IMR-90 (cell line): ENCODE measurements around the gene DNAJB12. TPM values are rescaled to one million over a fixed set of nuclear protein-coding genes. Genes with fewer than 3 reads are reported as not detected.

Source experiments
- ATAC-seq: fragments of 200-7000 bp; cut with Tn5 transposase; 2 replicates; pipeline ENCODE4 v1.9.1; 2020; ENCODE audit warnings: low read depth, mild to moderate bottlenecking, moderate library complexity
- BruUV-seq: library from RNA; stranded (reverse); fragments of 400-500 nt; replicated peaks from 2 replicates; lab custom pipeline; 2021; lab: Mats Ljungman, UMichigan
- CTCF ChIA-PET: fragments of 300-600 bp; formaldehyde crosslinking; extraction: SDS; loops from one replicate; lab custom pipeline; 2021; ENCODE audit warnings: antibody characterized with exemption; lab: Yijun Ruan, JAX
- POLR2A ChIA-PET: fragments of 300-600 bp; sonication (Branson Sonifier 250); formaldehyde crosslinking; loops from one replicate; lab custom pipeline; 2022; ENCODE audit warnings: antibody characterized with exemption; ENCODE audit not compliant: unreplicated experiment; lab: Charles Lee
- DNase-seq: peaks from one replicate; pipeline ENCODE4 v3.0.0; 2013
- H2AFZ ChIP-seq: replicated peaks from 2 replicates; pipeline ENCODE3; 2013; ENCODE audit warnings: low read length, mild to moderate bottlenecking; ENCODE audit not compliant: poor library complexity
- H2AK5ac ChIP-seq: 2 replicates; pipeline ENCODE4 v1.6.1; 2013; ENCODE audit warnings: low read depth, low read length, inconsistent platforms
- H2AK9ac ChIP-seq: replicated peaks from 2 replicates; pipeline ENCODE3; 2013; ENCODE audit warnings: mild to moderate bottlenecking, low read depth, low read length, moderate library complexity; ENCODE audit not compliant: poor library complexity
- H2BK120ac ChIP-seq: 2 replicates; pipeline ENCODE4 v1.6.1; 2013; ENCODE audit warnings: low read depth, low read length, inconsistent platforms
- H2BK15ac ChIP-seq: 3 replicates; pipeline ENCODE4 v1.6.1; 2013; ENCODE audit warnings: low read depth, low read length, inconsistent platforms
- H2BK20ac ChIP-seq: 2 replicates; pipeline ENCODE4 v1.6.1; 2013; ENCODE audit warnings: low read depth, mild to moderate bottlenecking, inconsistent platforms, low read length, moderate library complexity
- H2BK5ac ChIP-seq: 2 replicates; pipeline ENCODE4 v1.6.1; 2013; ENCODE audit warnings: mild to moderate bottlenecking, low read depth, low read length, inconsistent platforms; ENCODE audit not compliant: poor library complexity, severe bottlenecking
- H3K14ac ChIP-seq: replicated peaks from 2 replicates; pipeline ENCODE4 v1.6.1; 2013; ENCODE audit warnings: low read depth, low read length, inconsistent platforms
- H3K18ac ChIP-seq: 2 replicates; pipeline ENCODE4 v1.6.1; 2013; ENCODE audit warnings: low read depth, low read length, control low read depth
- H3K23ac ChIP-seq: 2 replicates; pipeline ENCODE4 v1.6.1; 2013; ENCODE audit warnings: low read depth, low read length, inconsistent platforms
- H3K27ac ChIP-seq: 2 replicates; pipeline ENCODE4 v1.5.1; 2013; ENCODE audit warnings: mild to moderate bottlenecking, control low read depth, low read length; ENCODE audit not compliant: insufficient read depth
- H3K27me3 ChIP-seq: 2 replicates; pipeline ENCODE4 v1.6.1; 2013; ENCODE audit warnings: low read length; ENCODE audit not compliant: control insufficient read depth, insufficient read depth
- H3K36me3 ChIP-seq: 2 replicates; pipeline ENCODE4 v1.6.1; 2013; ENCODE audit warnings: low read length, mixed read lengths; ENCODE audit not compliant: control insufficient read depth, insufficient read depth
- H3K4ac ChIP-seq: 2 replicates; pipeline ENCODE4 v1.6.1; 2013; ENCODE audit warnings: low read depth, low read length, inconsistent platforms
- H3K4me1 ChIP-seq: 2 replicates; pipeline ENCODE4 v1.6.1; 2013; ENCODE audit warnings: low read length, mixed read lengths; ENCODE audit not compliant: control insufficient read depth, insufficient read depth
- H3K4me2 ChIP-seq: 2 replicates; pipeline ENCODE4 v1.6.1; 2013; ENCODE audit warnings: low read depth, mild to moderate bottlenecking, control low read depth, low read length, moderate library complexity
- H3K4me3 ChIP-seq: 2 replicates; pipeline ENCODE4 v1.5.1; 2013; ENCODE audit warnings: low read depth, mild to moderate bottlenecking, control low read depth, low read length, moderate library complexity; ENCODE audit not compliant: insufficient read depth
- H3K56ac ChIP-seq: 2 replicates; pipeline ENCODE4 v1.6.1; 2013; ENCODE audit warnings: low read length, inconsistent platforms; ENCODE audit not compliant: insufficient read depth; ENCODE audit errors: extremely low read depth
- H3K79me1 ChIP-seq, 2 experiments: 2 replicates each; pipeline ENCODE4 v1.6.1; 2013; ENCODE audit warnings: low read length in 2 of 2, inconsistent platforms in 1 of 2, low read depth in 1 of 2
- H3K9ac ChIP-seq: 2 replicates; pipeline ENCODE4 v1.6.1; 2013; ENCODE audit warnings: low read depth, low read length, control low read depth
- H3K9me1 ChIP-seq: 2 replicates; pipeline ENCODE4 v1.6.1; 2013; ENCODE audit warnings: low read length, inconsistent platforms; ENCODE audit not compliant: insufficient read depth
- H3K9me3 ChIP-seq: 2 replicates; pipeline ENCODE4 v1.6.1; 2013; ENCODE audit warnings: low read length; ENCODE audit not compliant: control insufficient read depth, insufficient read depth
- H4K20me1 ChIP-seq: 2 replicates; pipeline ENCODE4 v1.6.1; 2013; ENCODE audit warnings: low read length, inconsistent platforms; ENCODE audit not compliant: insufficient read depth
- H4K5ac ChIP-seq: 2 replicates; pipeline ENCODE4 v1.6.1; 2013; ENCODE audit warnings: mild to moderate bottlenecking, low read depth, low read length, control low read depth
- H4K8ac ChIP-seq, 2 experiments: 2 replicates each; pipeline ENCODE4 v1.6.1; 2013; ENCODE audit warnings: low read depth in 2 of 2, low read length in 2 of 2, control low read depth in 1 of 2, inconsistent platforms in 1 of 2
- H4K91ac ChIP-seq: 2 replicates; pipeline ENCODE4 v1.6.1; 2013; ENCODE audit warnings: low read depth, low read length, inconsistent platforms; ENCODE audit not compliant: insufficient read depth
- CHD1 ChIP-seq: IDR thresholded peaks from 2 replicates; pipeline ENCODE4 v1.6.1; 2012; ENCODE audit warnings: low read depth, low read length, improper control_type of control experiment
- CTCF ChIP-seq: conservative IDR thresholded peaks from 2 replicates; pipeline ENCODE4 v1.5.1; 2012; ENCODE audit warnings: mild to moderate bottlenecking, low read depth, low read length, improper control_type of control experiment
- FOS ChIP-seq: fragments of 150-350 bp; IDR thresholded peaks from 2 replicates; pipeline ENCODE4 v1.6.1; 2016; ENCODE audit warnings: low read depth, low read length
- MAFK ChIP-seq: IDR thresholded peaks from 2 replicates; pipeline ENCODE4 v1.6.1; 2012; ENCODE audit warnings: low read depth, low read length, improper control_type of control experiment
- WGBS, 2 experiments: methylation state at CpG; one replicate each; pipeline versions ENCODE4 v1.1.5 to v1.1.7; 2013; ENCODE audit warnings: missing lambda C conversion rate in 2 of 2; ENCODE audit not compliant: insufficient read length in 1 of 2; ENCODE audit errors: extremely low coverage in 2 of 2; 5-methylcytosine and 5-hydroxymethylcytosine counted together
- dilution Hi-C: fragments of 300-500 bp; cut with HindIII; formaldehyde crosslinking; loops from one replicate; pipeline ENCODE4 v1.14.3; 2018; ENCODE audit warnings: low sequenced_read_pairs; ENCODE audit not compliant: unreplicated experiment
- in situ Hi-C: fragments of 300-500 bp; cut with MboI; formaldehyde crosslinking; loops from 3 replicates; pipeline ENCODE4 v1.14.3; 2019; ENCODE audit warnings: low sequenced_read_pairs, inconsistent platforms, mixed read lengths
- intact Hi-C: fragments of 100-400 bp; cut with micrococcal nuclease; formaldehyde crosslinking; loops from 2 replicates; pipeline ENCODE4 v1.10.0; 2022
- polyA plus RNA-seq, 3 experiments: library from polyadenylated mRNA; depleted of rRNA; stranded (reverse); fragments of >200 nt; gene quantifications; 2 replicates each; pipeline ENCODE4 v1.2.3, GENCODE V29; 2012; ENCODE audit warnings: low replicate concordance in 1 of 3
- total RNA-seq: library from RNA; depleted of rRNA; stranded (reverse); fragments of >200 nt; gene quantifications from 2 replicates; pipeline ENCODE4 v1.2.3, GENCODE V29; 2012
- TF ChIP-seq, protein P1 (sequence below): fragments of 150-350 bp; IDR thresholded peaks from 2 replicates; pipeline ENCODE4 v1.6.1; 2017; ENCODE audit warnings: mild to moderate bottlenecking, antibody characterized with exemption, low read length, low read depth

Gene DNAJB12
- total and polyA plus RNA-seq, 2 of the 4 experiments (the other 2 are of a cell fraction), result 18.3 to 24.0 TPM

- POLR2A ChIA-PET, result interaction anchor here (0.6 kb wide), 1 partner anchor 281 kb away, joined by 3 read pairs; no protein-coding TSS in a partner anchor
- Histone ChIP-seq H2BK5ac (no peak overlapping the region), H3K18ac (no peak overlapping the region), H3K4me1 (peaks cover 24% of the 10 kb centered on the region), H3K56ac (no peak overlapping the region), H3K9me3 (no peaks in the 10 kb centered on the region), H2AK9ac (no peak overlapping the region), H2BK120ac (no peak overlapping the region), H3K4ac (no peak overlapping the region), H3K9me1 (peaks cover 6% of the 10 kb centered on the region; the same call in 1 of the 2 replicates), H4K5ac (no peak overlapping the region), H4K8ac (no peak overlapping the region), H2AFZ (no peak overlapping the region), H4K20me1 (no peaks in the 10 kb centered on the region), H3K79me1 (no peaks in the 10 kb centered on the region), H3K14ac (no peak overlapping the region), H2AK5ac (0 out of 2 replicates have a peak overlapping the region, but pooled peaks have one; percentile 69), H3K4me3 (no peak overlapping the region), H3K9ac (no peak overlapping the region), H3K27me3 (no peaks in the 10 kb centered on the region), H2BK20ac (no peak overlapping the region), H3K36me3 (peaks cover 10% of the 10 kb centered on the region), H3K27ac (no peak overlapping the region), H2BK15ac (no peak overlapping the region; the same call in 2 of the 3 replicates), H4K91ac (no peak overlapping the region), H3K23ac (no peak overlapping the region), H3K4me2 (no peak overlapping the region)
- BruUV-seq, result no TSS peak
- dilution Hi-C loops, result no loop called here
- intact Hi-C loops, result loop anchor here (5.0 kb wide), 1 partner anchor 373 kb away; no protein-coding TSS in a partner anchor
- TF ChIP-seq CTCF (no peak), MAFK (no peak), FOS (no peak), CHD1 (no peak)
- TF ChIP-seq, protein P1, sequence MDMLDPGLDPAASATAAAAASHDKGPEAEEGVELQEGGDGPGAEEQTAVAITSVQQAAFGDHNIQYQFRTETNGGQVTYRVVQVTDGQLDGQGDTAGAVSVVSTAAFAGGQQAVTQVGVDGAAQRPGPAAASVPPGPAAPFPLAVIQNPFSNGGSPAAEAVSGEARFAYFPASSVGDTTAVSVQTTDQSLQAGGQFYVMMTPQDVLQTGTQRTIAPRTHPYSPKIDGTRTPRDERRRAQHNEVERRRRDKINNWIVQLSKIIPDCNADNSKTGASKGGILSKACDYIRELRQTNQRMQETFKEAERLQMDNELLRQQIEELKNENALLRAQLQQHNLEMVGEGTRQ, result no peak
- CTCF ChIA-PET, result interaction anchor here (1.2 kb wide), 1 partner anchor 434 kb away, joined by 3 read pairs; no protein-coding TSS in a partner anchor
- DNase-seq, result no peak
- ATAC-seq, result no peak
- in situ Hi-C loops, result loop anchor here (10.0 kb wide), 3 partner anchors 85 to 275 kb away; no protein-coding TSS in a partner anchor
- WGBS, 2 experiments, result 86% methylated on average over 1 of the region's 2 CpGs; no CpG with 5 or more reads in 1 of the 2 experiments
These were observed 24.7 kb downstream of the DNAJB12 start for GRCh38 chr10:72330069-72330426.
